ENCODE measurements around the gene PXDN.
A peak's percentile ranks its signal among the peaks of the same experiment; 100 is the strongest.

Gene PXDN

GRCh38 chr2:1660656-1661640 is 83.4 kb downstream of the PXDN start:
- H3K4me3 ChIP-seq (ENCODE audit: low read length): no peak overlapping the region
- H3K9ac ChIP-seq (ENCODE audit: low read length): no peak overlapping the region
- no peaks in the 10 kb centered on the region for H3K27me3 ChIP-seq (replicated peaks; ENCODE audit: control insufficient read depth, insufficient read depth, low read length)
- peaks cover 76% of the 10 kb centered on the region for H3K36me3 ChIP-seq (ENCODE audit: control insufficient read depth, insufficient read depth, low read length, severe bottlenecking)
- DNase-seq (ENCODE audit: low read depth): no peak
- H3K4me1 ChIP-seq (ENCODE audit: control insufficient read depth, insufficient read depth, low read length): peaks cover 10% of the 10 kb centered on the region
- no peaks in the 10 kb centered on the region for H3K9me3 ChIP-seq (ENCODE audit: control insufficient read depth, low read length)

- H3K9ac ChIP-seq (ENCODE audit: low read length): no peak overlapping the region
- H3K9me3 ChIP-seq (ENCODE audit: control insufficient read depth, low read length): no peaks in the 10 kb centered on the region
- H3K4me1 ChIP-seq (ENCODE audit: control insufficient read depth, insufficient read depth, low read length): peaks cover 18% of the 10 kb centered on the region
- H3K27me3 ChIP-seq (replicated peaks; ENCODE audit: control insufficient read depth, insufficient read depth, low read length): no peaks in the 10 kb centered on the region
- DNase-seq (ENCODE audit: low read depth): no peak
- H3K4me3 ChIP-seq (ENCODE audit: low read length): no peak overlapping the region
- H3K36me3 ChIP-seq (ENCODE audit: control insufficient read depth, insufficient read depth, low read length, severe bottlenecking): peaks cover 68% of the 10 kb centered on the region
Measured at GRCh38 chr2:1659951-1660565, 84.3 kb downstream of the PXDN start.

GRCh38 chr2:1658394-1659151 is 85.7 kb downstream of the PXDN start:
- no peaks in the 10 kb centered on the region for H3K27me3 ChIP-seq (replicated peaks; ENCODE audit: control insufficient read depth, insufficient read depth, low read length)
- H3K9me3 ChIP-seq (ENCODE audit: control insufficient read depth, low read length): no peaks in the 10 kb centered on the region
- H3K4me3 ChIP-seq (ENCODE audit: low read length): no peak overlapping the region
- no peak for DNase-seq (ENCODE audit: low read depth)
- H3K9ac ChIP-seq (ENCODE audit: low read length): no peak overlapping the region
- H3K4me1 ChIP-seq (ENCODE audit: control insufficient read depth, insufficient read depth, low read length): peaks cover 33% of the 10 kb centered on the region
- peaks cover 53% of the 10 kb centered on the region for H3K36me3 ChIP-seq (ENCODE audit: control insufficient read depth, insufficient read depth, low read length, severe bottlenecking)

GRCh38 chr2:1656961-1657841 is 87.1 kb downstream of the PXDN start:
- DNase-seq (ENCODE audit: low read depth): no peak
- Histone ChIP-seq H3K9ac (ENCODE audit: low read length) (peak overlapping the region; percentile 0), H3K27me3 (replicated peaks; ENCODE audit: control insufficient read depth, insufficient read depth, low read length) (no peaks in the 10 kb centered on the region), H3K9me3 (ENCODE audit: control insufficient read depth, low read length) (no peaks in the 10 kb centered on the region), H3K36me3 (ENCODE audit: control insufficient read depth, insufficient read depth, low read length, severe bottlenecking) (peaks cover 40% of the 10 kb centered on the region), H3K4me3 (ENCODE audit: low read length) (no peak overlapping the region), H3K4me1 (ENCODE audit: control insufficient read depth, insufficient read depth, low read length) (peaks cover 46% of the 10 kb centered on the region)

- Histone ChIP-seq H3K36me3 (ENCODE audit: control insufficient read depth, insufficient read depth, low read length, severe bottlenecking) (peaks cover 41% of the 10 kb centered on the region), H3K27me3 (replicated peaks; ENCODE audit: control insufficient read depth, insufficient read depth, low read length) (no peaks in the 10 kb centered on the region), H3K9me3 (ENCODE audit: control insufficient read depth, low read length) (no peaks in the 10 kb centered on the region), H3K4me3 (ENCODE audit: low read length) (no peak overlapping the region), H3K4me1 (ENCODE audit: control insufficient read depth, insufficient read depth, low read length) (peaks cover 54% of the 10 kb centered on the region), H3K9ac (ENCODE audit: low read length) (no peak overlapping the region)
- no peak for DNase-seq (ENCODE audit: low read depth)
Measured at GRCh38 chr2:1656326-1656960, 87.9 kb downstream of the PXDN start.

- no peaks in the 10 kb centered on the region for H3K27me3 ChIP-seq (replicated peaks; ENCODE audit: control insufficient read depth, insufficient read depth, low read length)
- H3K9me3 ChIP-seq (ENCODE audit: control insufficient read depth, low read length): no peaks in the 10 kb centered on the region
- peaks cover 38% of the 10 kb centered on the region for H3K36me3 ChIP-seq (ENCODE audit: control insufficient read depth, insufficient read depth, low read length, severe bottlenecking)
- peaks cover 62% of the 10 kb centered on the region for H3K4me1 ChIP-seq (ENCODE audit: control insufficient read depth, insufficient read depth, low read length)
- H3K4me3 ChIP-seq (ENCODE audit: low read length): no peak overlapping the region
- DNase-seq (ENCODE audit: low read depth): no peak
- no peak overlapping the region for H3K9ac ChIP-seq (ENCODE audit: low read length)
Measured at GRCh38 chr2:1655461-1655860, 88.9 kb downstream of the PXDN start.

- Histone ChIP-seq H3K4me3 (ENCODE audit: low read length) (no peak overlapping the region), H3K36me3 (ENCODE audit: control insufficient read depth, insufficient read depth, low read length, severe bottlenecking) (peaks cover 38% of the 10 kb centered on the region), H3K9ac (ENCODE audit: low read length) (peak overlapping the region; percentile 55), H3K27me3 (replicated peaks; ENCODE audit: control insufficient read depth, insufficient read depth, low read length) (no peaks in the 10 kb centered on the region), H3K9me3 (ENCODE audit: control insufficient read depth, low read length) (no peaks in the 10 kb centered on the region), H3K4me1 (ENCODE audit: control insufficient read depth, insufficient read depth, low read length) (peaks cover 62% of the 10 kb centered on the region)
- DNase-seq (ENCODE audit: low read depth): no peak
Measured at GRCh38 chr2:1654696-1655374, 89.5 kb downstream of the PXDN start.

- peak overlapping the region; percentile 70 for H3K9ac ChIP-seq (ENCODE audit: low read length)
- H3K36me3 ChIP-seq (ENCODE audit: control insufficient read depth, insufficient read depth, low read length, severe bottlenecking): peaks cover 38% of the 10 kb centered on the region
- peak; percentile 75 for DNase-seq (ENCODE audit: low read depth)
- H3K4me1 ChIP-seq (ENCODE audit: control insufficient read depth, insufficient read depth, low read length): peaks cover 62% of the 10 kb centered on the region
- no peaks in the 10 kb centered on the region for H3K27me3 ChIP-seq (replicated peaks; ENCODE audit: control insufficient read depth, insufficient read depth, low read length)
- no peaks in the 10 kb centered on the region for H3K9me3 ChIP-seq (ENCODE audit: control insufficient read depth, low read length)
- H3K4me3 ChIP-seq (ENCODE audit: low read length): peak overlapping the region; percentile 56
Measured at GRCh38 chr2:1653956-1654695, 90.2 kb downstream of the PXDN start.

GRCh38 chr2:1652034-1652790 is 92.1 kb downstream of the PXDN start:
- Histone ChIP-seq H3K4me3 (ENCODE audit: low read length) (no peak overlapping the region), H3K4me1 (ENCODE audit: control insufficient read depth, insufficient read depth, low read length) (peaks cover 62% of the 10 kb centered on the region), H3K9me3 (ENCODE audit: control insufficient read depth, low read length) (no peaks in the 10 kb centered on the region), H3K36me3 (ENCODE audit: control insufficient read depth, insufficient read depth, low read length, severe bottlenecking) (peaks cover 47% of the 10 kb centered on the region), H3K27me3 (replicated peaks; ENCODE audit: control insufficient read depth, insufficient read depth, low read length) (no peaks in the 10 kb centered on the region), H3K9ac (ENCODE audit: low read length) (peak overlapping the region; percentile 35)
- DNase-seq (ENCODE audit: low read depth): no peak
